Thyroid gland (tissue), 4 donors: ENCODE results near the gene CNMD. TPM values are rescaled to one million over a fixed set of nuclear protein-coding genes. Genes with fewer than 3 reads are reported as not detected.
"Not testable (repeated sequence)": the region's sequence is repeated elsewhere in the genome, so short reads cannot be mapped to it uniquely, and the experiment has no call there.

Experiments used
- DNase-seq, 2 donors: peaks; one replicate each; pipeline ENCODE4 v3.0.0-alpha.2; 2019
- H3K27ac ChIP-seq, 3 donors: fragments of 200-600 bp; sonication (generic); 1 replicate in 2 of 3; 2 replicates in 1 of 3; pipeline ENCODE4 v1.5.1; 2016 to 2019; ENCODE audit warnings: mild to moderate bottlenecking in 1 of 3, moderate library complexity in 1 of 3
- H3K27me3 ChIP-seq: fragments of 200-600 bp; sonication (generic); one replicate; pipeline ENCODE4 v1.5.1; 2019
- H3K36me3 ChIP-seq, 2 donors: fragments of 200-600 bp; sonication (generic); one replicate each; pipeline ENCODE4 v1.5.1; 2016 to 2019
- H3K4me1 ChIP-seq, 2 donors: fragments of 200-600 bp; sonication (generic); one replicate each; pipeline ENCODE4 v1.5.1; 2017 to 2019
- H3K4me3 ChIP-seq, 3 donors: fragments of 200-600 bp; sonication (generic); replicated peaks in 1 of 3; 1 replicate in 2 of 3; 2 replicates in 1 of 3; pipeline ENCODE4 v1.5.1; 2016; ENCODE audit warnings: mild to moderate bottlenecking in 1 of 3
- H3K9me3 ChIP-seq: fragments of 200-600 bp; sonication (generic); one replicate; pipeline ENCODE4 v1.5.1; 2017
- POLR2A ChIP-seq, 2 donors: fragments of 450-650 bp; IDR thresholded peaks; one replicate each; pipeline ENCODE4 v1.6.1; 2017; ENCODE audit warnings: antibody characterized with exemption in 2 of 2, mild to moderate bottlenecking in 2 of 2, moderate library complexity in 1 of 2
- WGBS, 2 donors: methylation state at CpG; one replicate each; pipeline ENCODE4 v1.1.5; 2017; 5-methylcytosine and 5-hydroxymethylcytosine counted together
- intact Hi-C: fragments of 100-400 bp; cut with DNase I; formaldehyde crosslinking; loops from one replicate; pipeline ENCODE4 v1.15.1; 2023
- total RNA-seq, 4 donors: library from RNA; depleted of rRNA; stranded (reverse); fragments of >200 nt; gene quantifications; one replicate each; pipeline ENCODE4 v1.2.3, GENCODE V29; 2016
- TF ChIP-seq, protein P1 (sequence below), 6 experiments: fragments of 200-600 bp in 3 of 6; fragments of 450-650 bp in 3 of 6; sonication (generic) in 3 of 6; IDR thresholded peaks; one replicate each; pipeline ENCODE4 v1.5.1; 2016 to 2019; ENCODE audit warnings: antibody characterized with exemption in 6 of 6, mild to moderate bottlenecking in 2 of 6, inconsistent platforms in 1 of 6, moderate library complexity in 1 of 6

CNMD gene
- total RNA-seq, 4 donors from 2014 or later, result 0.40 to 2.5 (median 0.85) TPM

- H3K36me3 ChIP-seq, result no peaks in the 10 kb centered on the region
- H3K9me3 ChIP-seq, result no peaks in the 10 kb centered on the region
- 69 to 81% methylated on average over 6 of the region's 6 CpGs for WGBS, 2 donors
- no peak overlapping the region for H3K27ac ChIP-seq
- intact Hi-C loops, result no loop called here
- TF ChIP-seq, protein P1, sequence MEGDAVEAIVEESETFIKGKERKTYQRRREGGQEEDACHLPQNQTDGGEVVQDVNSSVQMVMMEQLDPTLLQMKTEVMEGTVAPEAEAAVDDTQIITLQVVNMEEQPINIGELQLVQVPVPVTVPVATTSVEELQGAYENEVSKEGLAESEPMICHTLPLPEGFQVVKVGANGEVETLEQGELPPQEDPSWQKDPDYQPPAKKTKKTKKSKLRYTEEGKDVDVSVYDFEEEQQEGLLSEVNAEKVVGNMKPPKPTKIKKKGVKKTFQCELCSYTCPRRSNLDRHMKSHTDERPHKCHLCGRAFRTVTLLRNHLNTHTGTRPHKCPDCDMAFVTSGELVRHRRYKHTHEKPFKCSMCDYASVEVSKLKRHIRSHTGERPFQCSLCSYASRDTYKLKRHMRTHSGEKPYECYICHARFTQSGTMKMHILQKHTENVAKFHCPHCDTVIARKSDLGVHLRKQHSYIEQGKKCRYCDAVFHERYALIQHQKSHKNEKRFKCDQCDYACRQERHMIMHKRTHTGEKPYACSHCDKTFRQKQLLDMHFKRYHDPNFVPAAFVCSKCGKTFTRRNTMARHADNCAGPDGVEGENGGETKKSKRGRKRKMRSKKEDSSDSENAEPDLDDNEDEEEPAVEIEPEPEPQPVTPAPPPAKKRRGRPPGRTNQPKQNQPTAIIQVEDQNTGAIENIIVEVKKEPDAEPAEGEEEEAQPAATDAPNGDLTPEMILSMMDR (IDR thresholded peaks at IDR 0.05), result no peak
- TF ChIP-seq POLR2A (IDR thresholded peaks at IDR 0.05), result no peak
- H3K27me3 ChIP-seq, result no peaks in the 10 kb centered on the region
- H3K4me1 ChIP-seq, result no peaks in the 10 kb centered on the region
- no peak for DNase-seq
- no peak overlapping the region for H3K4me3 ChIP-seq
Observed at GRCh38 chr13:52701728-52702465, 37.7 kb downstream of the CNMD start.

DNA sequence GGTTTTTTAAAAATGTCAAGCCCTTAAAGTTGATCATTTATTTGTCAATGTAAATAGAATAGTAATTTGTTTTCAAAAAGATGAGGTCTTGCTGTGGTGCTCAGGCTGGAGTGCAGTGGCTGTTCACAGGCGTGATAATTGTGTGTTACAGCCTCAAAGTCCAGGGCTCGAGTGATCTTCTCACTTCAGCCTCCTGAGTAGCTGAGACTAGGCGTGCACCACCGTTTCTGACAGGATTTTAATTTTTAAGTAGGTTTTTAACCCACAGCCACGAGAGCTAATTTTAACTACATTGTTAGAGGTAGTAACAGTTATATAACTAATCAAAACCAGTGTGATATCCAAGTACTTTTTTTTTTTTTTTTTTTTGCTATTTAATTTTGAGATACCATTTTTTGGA, 43.1 kb downstream of the CNMD start:
- no peaks in the 10 kb centered on the region for H3K9me3 ChIP-seq
- TF ChIP-seq POLR2A (IDR thresholded peaks at IDR 0.05), result no peak
- TF ChIP-seq, protein P1 (IDR thresholded peaks at IDR 0.05), result no peak
- WGBS, 2 donors, result 94 to 95% methylated on average over 5 of the region's 5 CpGs

GRCh38 chr13:52695856-52696255, 43.8 kb downstream of the CNMD start:
- Histone ChIP-seq H3K9me3 (no peaks in the 10 kb centered on the region), H3K4me1 (no peaks in the 10 kb centered on the region), H3K27me3 (no peaks in the 10 kb centered on the region), H3K27ac (no peak overlapping the region), H3K4me3 (no peak overlapping the region), H3K36me3 (no peaks in the 10 kb centered on the region)
- DNase-seq, result no peak
- TF ChIP-seq POLR2A (IDR thresholded peaks at IDR 0.05), result no peak
- TF ChIP-seq, protein P1 (IDR thresholded peaks at IDR 0.05), result no peak
- WGBS, 2 donors, result 91 to 94% methylated on average over 3 of the region's 3 CpGs
- intact Hi-C loops, result no loop called here

More for the DNA sequence above, 43.1 kb downstream of the CNMD start:
- Histone ChIP-seq H3K27ac (no peak overlapping the region), H3K4me1 (no peaks in the 10 kb centered on the region), H3K36me3 (no peaks in the 10 kb centered on the region), H3K27me3 (no peaks in the 10 kb centered on the region), H3K4me3 (no peak overlapping the region)
- DNase-seq, result no peak
- intact Hi-C loops, result no loop called here

DNA sequence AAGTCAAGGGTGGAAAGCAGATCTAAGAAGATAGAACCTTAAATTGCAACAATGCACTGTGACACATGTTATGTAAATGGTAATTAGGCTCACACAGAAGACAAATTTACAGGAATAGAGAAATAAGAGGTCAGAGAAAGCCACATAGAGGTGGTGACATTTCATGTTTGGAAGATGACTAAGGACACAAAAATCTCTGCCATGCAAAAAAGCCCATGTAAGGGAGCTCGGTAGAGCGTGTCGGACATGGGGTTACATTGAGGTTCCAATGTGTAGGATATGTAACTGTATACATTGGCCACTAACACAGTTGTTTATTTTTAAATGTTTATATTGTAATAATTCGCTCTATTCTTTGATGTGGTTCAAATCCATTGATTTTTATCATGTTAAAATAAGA, 53.2 kb downstream of the CNMD start:
- Histone ChIP-seq H3K27me3 (no peaks in the 10 kb centered on the region), H3K36me3 (peaks cover 4 to 12% of the 10 kb centered on the region in 2 donors), H3K27ac (no peak overlapping the region), H3K4me1 (no peaks in the 10 kb centered on the region), H3K9me3 (no peaks in the 10 kb centered on the region), H3K4me3 (no peak overlapping the region)
- DNase-seq, result no peak
- no peak for TF ChIP-seq POLR2A (IDR thresholded peaks at IDR 0.05)
- TF ChIP-seq, protein P1 (IDR thresholded peaks at IDR 0.05), result no peak
- intact Hi-C loops, result no loop called here
- WGBS, 2 donors, result 94% methylated on average over 4 of the region's 4 CpGs

- intact Hi-C loops, H3K27me3 ChIP-seq, H3K4me3 ChIP-seq, H3K4me1 ChIP-seq, H3K9me3 ChIP-seq: not testable (repeated sequence)
- H3K27ac ChIP-seq, result peak overlapping the region in 1 of 3 donors; percentile 32
- peak; percentile 37 to 45 for DNase-seq
- H3K36me3 ChIP-seq, result peaks cover 8 to 14% of the 10 kb centered on the region in 2 donors
- 68 to 75% methylated on average over 9 of the region's 9 CpGs for WGBS, 2 donors
Observed at GRCh38 chr13:52685806-52686205, 53.8 kb downstream of the CNMD start.
